ENCODE data around the gene RAB37. TPM values are rescaled to one million over a fixed set of nuclear protein-coding genes. Genes with fewer than 3 reads are reported as not detected.
A peak's percentile ranks its signal among the peaks of the same experiment; 100 is the strongest.

Gene RAB37
- total and polyA plus RNA-seq, 12 donors, result 0.39 to 6.6 (median 2.7) TPM

DNA sequence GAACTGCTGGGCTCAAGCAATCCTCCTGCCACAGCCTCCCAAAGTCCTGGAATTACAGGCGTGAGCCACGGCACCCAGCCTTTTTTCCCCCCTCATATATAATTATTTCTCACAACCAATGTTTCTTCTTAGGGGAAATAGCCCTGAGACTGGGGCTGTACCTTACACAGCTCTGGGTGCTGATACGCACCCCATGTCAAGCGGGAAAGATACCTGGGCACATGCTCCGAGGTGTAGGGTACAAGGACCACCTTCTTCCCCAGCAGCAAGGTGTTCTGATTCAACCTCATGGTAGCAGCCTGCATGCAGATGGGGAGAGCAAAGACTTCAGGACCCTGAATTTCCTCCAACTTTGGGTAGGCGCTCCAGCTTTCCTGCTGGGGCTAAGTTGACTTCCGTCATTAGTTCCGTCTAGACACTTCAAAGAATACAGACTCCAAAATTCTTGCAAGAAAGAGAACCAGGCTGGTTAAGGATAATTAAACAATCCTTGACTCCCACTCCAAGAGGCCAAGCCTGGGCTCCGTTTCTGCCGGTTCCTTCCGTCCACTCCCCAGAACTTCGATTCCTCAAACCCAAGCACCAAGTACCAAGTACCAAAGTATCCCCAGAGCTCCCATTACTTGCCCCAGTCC is 38.5 kb downstream of the RAB37 start:
- 38 to 44% (median 41%) methylated on average over 12 of the region's 12 CpGs for WGBS, 4 donors
- TF ChIP-seq POLR2A (IDR thresholded peaks at IDR 0.05), result no peak
- TF ChIP-seq, protein P1, sequence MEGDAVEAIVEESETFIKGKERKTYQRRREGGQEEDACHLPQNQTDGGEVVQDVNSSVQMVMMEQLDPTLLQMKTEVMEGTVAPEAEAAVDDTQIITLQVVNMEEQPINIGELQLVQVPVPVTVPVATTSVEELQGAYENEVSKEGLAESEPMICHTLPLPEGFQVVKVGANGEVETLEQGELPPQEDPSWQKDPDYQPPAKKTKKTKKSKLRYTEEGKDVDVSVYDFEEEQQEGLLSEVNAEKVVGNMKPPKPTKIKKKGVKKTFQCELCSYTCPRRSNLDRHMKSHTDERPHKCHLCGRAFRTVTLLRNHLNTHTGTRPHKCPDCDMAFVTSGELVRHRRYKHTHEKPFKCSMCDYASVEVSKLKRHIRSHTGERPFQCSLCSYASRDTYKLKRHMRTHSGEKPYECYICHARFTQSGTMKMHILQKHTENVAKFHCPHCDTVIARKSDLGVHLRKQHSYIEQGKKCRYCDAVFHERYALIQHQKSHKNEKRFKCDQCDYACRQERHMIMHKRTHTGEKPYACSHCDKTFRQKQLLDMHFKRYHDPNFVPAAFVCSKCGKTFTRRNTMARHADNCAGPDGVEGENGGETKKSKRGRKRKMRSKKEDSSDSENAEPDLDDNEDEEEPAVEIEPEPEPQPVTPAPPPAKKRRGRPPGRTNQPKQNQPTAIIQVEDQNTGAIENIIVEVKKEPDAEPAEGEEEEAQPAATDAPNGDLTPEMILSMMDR (IDR thresholded peaks at IDR 0.05), result no peak
- Histone ChIP-seq H3K4me1 (replicated peaks in 1 of 2) (peaks cover 31 to 41% of the 10 kb centered on the region in 2 donors), H3K27me3 (no peaks in the 10 kb centered on the region), H3K36me3 (replicated peaks in 1 of 2) (peaks cover 0 to 30% of the 10 kb centered on the region in 2 donors), H3K4me3 (peak overlapping the region in 3 of 4 donors; percentile 65 to 78 (median 68)), H3K27ac (peak overlapping the region in 4 of 5 donors; percentile 63 to 85 (median 74)), H3K9me3 (replicated peaks in 1 of 3) (no peaks in the 10 kb centered on the region)
- DNase-seq, result no peak
- intact Hi-C loops (cut with DNase I), result no loop called here

DNA sequence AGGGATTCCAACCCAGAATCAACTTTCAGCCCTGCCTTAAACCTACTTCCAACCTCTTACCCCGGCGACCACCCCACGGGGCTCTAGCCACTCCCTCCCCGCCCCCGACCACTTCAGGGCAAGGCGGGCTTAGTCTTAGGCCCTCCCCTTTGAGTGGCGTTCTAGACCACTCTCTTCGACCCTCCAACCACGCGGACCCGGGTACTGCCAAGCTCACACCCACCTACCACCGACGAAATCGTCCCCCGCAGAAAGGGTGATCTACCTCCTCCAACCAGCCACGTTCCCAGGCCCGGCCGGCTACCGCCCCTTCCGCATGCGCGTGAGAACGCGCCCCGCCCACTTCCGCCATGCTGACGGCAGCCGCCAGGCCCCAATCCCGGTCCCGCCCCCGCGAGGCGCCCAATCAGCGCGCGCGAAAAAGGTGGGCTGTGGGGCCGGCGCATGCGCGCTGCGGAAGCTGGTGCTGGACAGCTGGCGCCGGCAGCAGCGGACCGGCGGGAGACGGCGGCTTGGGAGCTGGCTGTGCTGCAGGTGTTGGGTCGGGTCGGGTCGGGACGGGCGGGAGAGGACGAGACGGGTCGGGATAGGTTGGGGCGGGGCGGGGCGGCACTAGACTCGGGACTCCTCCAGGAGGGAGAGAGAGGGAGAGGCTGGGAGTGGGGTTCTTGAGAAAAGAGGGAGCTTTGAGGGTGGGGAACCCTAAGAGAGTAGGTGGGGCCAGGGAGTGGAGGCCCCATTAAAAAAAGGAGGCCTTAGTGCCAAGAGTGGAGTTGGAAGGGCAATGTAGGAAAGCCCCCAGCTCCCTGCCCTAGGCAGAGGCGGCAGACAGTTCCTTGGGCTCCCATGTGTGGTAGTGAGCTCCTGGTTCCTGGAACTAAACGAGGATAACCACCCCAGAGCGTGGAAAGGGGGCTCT is 39.2 kb downstream of the RAB37 start, which contains the start of gene NAT9:
Gene NAT9 (minus strand): TSS at position 302 of the 919 bp plus-strand sequence. CDS start 647 bp downstream, outside the sequence.
- Histone ChIP-seq H3K27ac (peak within 1 kb of the TSS in 4 of 5 donors; percentile 63 to 85 (median 74)), H3K27me3 (no peaks in the 10 kb centered on the region), H3K36me3 (replicated peaks in 1 of 2) (peaks cover 0 to 22% of the 10 kb centered on the region in 2 donors), H3K4me1 (replicated peaks in 1 of 2) (peaks cover 31 to 42% of the 10 kb centered on the region in 2 donors), H3K4me3 (peak within 1 kb of the TSS; percentile 19 to 78 (median 66)), H3K9me3 (replicated peaks in 1 of 3) (no peaks in the 10 kb centered on the region)
- peak; percentile 97 to 99 (median 98) for DNase-seq
- WGBS, 4 donors, result 0 to 1% (median 1%) methylated on average over 44 to 64 of the region's 64 CpGs
- intact Hi-C loops (cut with DNase I), result no loop called here
- peak in 1 of 2 donors; percentile 48 for TF ChIP-seq POLR2A (IDR thresholded peaks at IDR 0.05)
- TF ChIP-seq, protein P1 (IDR thresholded peaks at IDR 0.05), result no peak

DNA sequence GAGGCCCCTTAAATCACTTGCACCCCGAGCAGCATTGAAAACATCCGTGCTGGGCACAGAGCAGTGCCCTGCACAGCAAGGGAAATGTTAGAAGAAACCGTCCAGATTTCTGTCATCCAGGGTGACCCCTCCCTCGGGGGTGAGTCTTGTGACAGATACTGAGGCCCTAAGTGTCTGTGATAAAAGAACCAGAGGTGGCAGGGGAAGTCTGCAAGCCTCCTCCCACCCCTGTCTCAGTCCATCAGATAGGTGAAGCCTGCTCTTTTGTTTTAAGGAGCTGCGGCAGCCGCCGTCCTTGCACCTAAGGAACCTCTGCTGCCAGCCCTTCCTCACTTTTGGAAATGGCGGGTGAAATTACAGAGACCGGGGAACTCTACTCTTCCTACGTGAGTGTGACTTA is 39.9 kb downstream of the RAB37 start:
- intact Hi-C loops (cut with DNase I), result no loop called here
- Histone ChIP-seq H3K4me3 (peak overlapping the region in 2 of 4 donors; percentile 68 to 78), H3K27me3 (no peaks in the 10 kb centered on the region), H3K9me3 (replicated peaks in 1 of 3) (no peaks in the 10 kb centered on the region), H3K27ac (no peak overlapping the region), H3K36me3 (replicated peaks in 1 of 2) (peaks cover 0 to 16% of the 10 kb centered on the region in 2 donors), H3K4me1 (replicated peaks in 1 of 2) (peaks cover 31 to 42% of the 10 kb centered on the region in 2 donors)
- DNase-seq, result no peak
- TF ChIP-seq POLR2A (IDR thresholded peaks at IDR 0.05), result no peak
- TF ChIP-seq, protein P1 (IDR thresholded peaks at IDR 0.05), result no peak
- 37 to 57% (median 39%) methylated on average over 6 to 10 of the region's 10 CpGs for WGBS, 4 donors

DNA sequence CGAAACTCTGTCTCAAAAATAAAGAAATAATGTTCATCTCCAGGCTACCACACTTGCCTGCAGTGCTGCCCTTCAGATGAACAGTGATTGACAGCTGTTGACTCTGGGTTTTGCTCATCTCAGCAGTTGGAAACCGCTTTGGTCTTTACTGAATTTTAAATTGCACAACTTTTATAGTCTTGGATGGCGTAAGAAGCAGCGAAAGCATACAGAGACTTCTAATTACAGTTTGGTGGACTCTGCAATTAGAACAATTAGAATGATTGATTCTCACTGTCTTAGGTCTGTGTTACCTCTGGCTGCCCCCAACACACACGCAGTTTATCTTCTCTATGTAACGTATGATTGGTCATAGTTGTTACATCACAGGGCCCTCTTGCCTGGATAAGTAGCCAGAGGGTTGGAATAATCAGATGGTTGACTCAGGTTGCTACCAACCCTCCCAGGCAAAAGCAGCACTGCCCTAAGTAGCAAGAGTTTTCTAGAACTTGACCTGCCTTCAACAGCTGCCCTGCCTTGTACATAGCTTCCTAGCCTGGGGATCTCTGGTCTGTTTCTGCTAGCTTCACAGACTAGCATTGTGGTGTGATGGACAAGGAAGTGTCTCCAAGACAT is 41.0 kb downstream of the RAB37 start:
- Histone ChIP-seq H3K27ac (no peak overlapping the region), H3K4me1 (replicated peaks in 1 of 2) (peaks cover 29 to 41% of the 10 kb centered on the region in 2 donors), H3K36me3 (replicated peaks in 1 of 2) (peaks cover 0 to 5% of the 10 kb centered on the region in 2 donors), H3K27me3 (no peaks in the 10 kb centered on the region), H3K9me3 (replicated peaks in 1 of 3) (no peaks in the 10 kb centered on the region), H3K4me3 (no peak overlapping the region)
- no peak for DNase-seq
- WGBS, 4 donors, result 60 to 88% (median 77%) methylated on average over 6 of the region's 6 CpGs
- no peak for TF ChIP-seq POLR2A (IDR thresholded peaks at IDR 0.05)
- TF ChIP-seq, protein P1 (IDR thresholded peaks at IDR 0.05), result no peak
- intact Hi-C loops (cut with DNase I), result no loop called here

All from adrenal gland (tissue), 12 donors.